Activated CD8-positive, alpha-beta T cell treated with anti-CD3 and anti-CD28 coated beads for 36 hours (primary cell): ENCODE data around the gene CELA3B. TPM values are rescaled to one million over a fixed set of nuclear protein-coding genes. Genes with fewer than 3 reads are reported as not detected.

Source experiments
- ATAC-seq: fragments of 200-7000 bp; cut with Tn5 transposase; one replicate; pipeline ENCODE4 v1.10.0; 2021; ENCODE audit warnings: mild to moderate bottlenecking, moderate library complexity
- CTCF ChIA-PET: fragments of 350-600 bp; sonication (Branson Sonifier 250); formaldehyde crosslinking; loops from one replicate; lab custom pipeline; 2021; ENCODE audit warnings: antibody characterized with exemption; lab: Charles Lee
- POLR2A ChIA-PET: fragments of 350-600 bp; sonication (Branson Sonifier 250); formaldehyde crosslinking; loops from one replicate; lab custom pipeline; 2021; ENCODE audit warnings: antibody characterized with exemption; lab: Charles Lee
- DNase-seq: peaks from one replicate; pipeline ENCODE4 v3.0.0-alpha.2; 2020
- H3K27ac Mint-ChIP-seq: one replicate; pipeline ENCODE4 v1.8.0; 2021; ENCODE audit warnings: mild to moderate bottlenecking, mixed read lengths
- H3K27me3 Mint-ChIP-seq: one replicate; pipeline ENCODE4 v1.8.0; 2021; ENCODE audit warnings: mixed read lengths
- H3K36me3 Mint-ChIP-seq: one replicate; pipeline ENCODE4 v1.8.0; 2021; ENCODE audit warnings: low read depth, mixed read lengths
- H3K4me1 Mint-ChIP-seq: one replicate; pipeline ENCODE4 v1.8.0; 2021; ENCODE audit warnings: low read depth, mixed read lengths
- H3K4me3 Mint-ChIP-seq: one replicate; pipeline ENCODE4 v1.8.0; 2021; ENCODE audit warnings: mild to moderate bottlenecking, moderate library complexity, mixed read lengths
- H3K9me3 Mint-ChIP-seq: one replicate; pipeline ENCODE4 v1.8.0; 2021; ENCODE audit warnings: mixed read lengths
- intact Hi-C: fragments of 100-400 bp; cut with micrococcal nuclease; formaldehyde crosslinking; loops from one replicate; pipeline ENCODE4 v1.10.0; 2022
- total RNA-seq, 2 experiments: library from RNA; stranded (reverse); gene quantifications; one replicate each; pipeline ENCODE4 v1.2.3, GENCODE V29; 2021
- TF ChIP-seq, protein P1 (sequence below): fragments of 200-600 bp; IDR thresholded peaks from one replicate; pipeline ENCODE4 v1.8.0; 2022; ENCODE audit warnings: antibody characterized with exemption, mild to moderate bottlenecking

Gene CELA3B
- total RNA-seq, 2 experiments from 2014 or later: not detected

DNA sequence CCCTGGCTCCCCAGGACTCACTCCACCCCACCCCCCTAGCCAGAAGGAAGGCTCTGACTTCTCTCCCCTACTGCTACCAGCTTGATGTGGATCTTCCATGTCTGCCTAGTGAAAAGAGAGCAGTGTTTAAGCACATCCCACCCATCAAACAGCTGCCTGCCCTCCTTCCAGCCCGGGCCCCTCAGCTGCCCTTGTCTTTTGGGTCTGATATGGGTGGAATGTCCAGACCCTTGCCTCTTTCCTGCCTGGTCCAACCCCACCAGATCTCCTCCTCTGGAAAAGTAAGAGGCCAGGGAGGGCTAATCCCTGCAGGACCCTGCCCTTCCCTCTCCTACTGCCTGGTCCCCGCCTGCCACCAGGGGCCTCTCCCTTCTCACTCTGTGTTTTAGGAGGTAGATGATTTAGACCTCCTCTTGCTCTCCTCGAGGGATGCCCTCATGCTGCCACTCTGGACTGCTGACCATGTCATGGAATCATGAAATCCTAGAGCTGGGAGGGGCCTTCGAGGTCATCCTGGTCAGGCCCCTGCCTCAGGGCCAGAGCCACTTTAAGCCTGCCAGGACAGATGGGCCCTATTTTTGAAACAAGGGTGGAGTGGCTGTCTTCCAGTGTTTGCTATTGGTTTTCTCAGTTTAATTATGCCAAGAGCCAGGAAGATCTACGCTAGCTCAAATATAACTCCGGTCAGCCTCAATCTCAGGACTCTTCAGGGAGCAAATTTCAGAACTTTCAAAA is 23.9 kb upstream of the CELA3B start:
- Mint-ChIP-seq H3K9me3 (no peaks in the 10 kb centered on the region), H3K36me3 (no peaks in the 10 kb centered on the region), H3K27ac (no peak overlapping the region), H3K4me3 (no peak overlapping the region), H3K27me3 (no peaks in the 10 kb centered on the region), H3K4me1 (peaks cover 23% of the 10 kb centered on the region)
- intact Hi-C loops: no loop called here
- CTCF ChIA-PET: interaction anchor here (1.9 kb wide), 1 partner anchor 19 kb away, joined by 4 read pairs; no protein-coding TSS in a partner anchor
- DNase-seq (no peak), ATAC-seq (no peak)
- TF ChIP-seq, protein P1, sequence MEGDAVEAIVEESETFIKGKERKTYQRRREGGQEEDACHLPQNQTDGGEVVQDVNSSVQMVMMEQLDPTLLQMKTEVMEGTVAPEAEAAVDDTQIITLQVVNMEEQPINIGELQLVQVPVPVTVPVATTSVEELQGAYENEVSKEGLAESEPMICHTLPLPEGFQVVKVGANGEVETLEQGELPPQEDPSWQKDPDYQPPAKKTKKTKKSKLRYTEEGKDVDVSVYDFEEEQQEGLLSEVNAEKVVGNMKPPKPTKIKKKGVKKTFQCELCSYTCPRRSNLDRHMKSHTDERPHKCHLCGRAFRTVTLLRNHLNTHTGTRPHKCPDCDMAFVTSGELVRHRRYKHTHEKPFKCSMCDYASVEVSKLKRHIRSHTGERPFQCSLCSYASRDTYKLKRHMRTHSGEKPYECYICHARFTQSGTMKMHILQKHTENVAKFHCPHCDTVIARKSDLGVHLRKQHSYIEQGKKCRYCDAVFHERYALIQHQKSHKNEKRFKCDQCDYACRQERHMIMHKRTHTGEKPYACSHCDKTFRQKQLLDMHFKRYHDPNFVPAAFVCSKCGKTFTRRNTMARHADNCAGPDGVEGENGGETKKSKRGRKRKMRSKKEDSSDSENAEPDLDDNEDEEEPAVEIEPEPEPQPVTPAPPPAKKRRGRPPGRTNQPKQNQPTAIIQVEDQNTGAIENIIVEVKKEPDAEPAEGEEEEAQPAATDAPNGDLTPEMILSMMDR: no peak
- POLR2A ChIA-PET: no interaction called here

DNA sequence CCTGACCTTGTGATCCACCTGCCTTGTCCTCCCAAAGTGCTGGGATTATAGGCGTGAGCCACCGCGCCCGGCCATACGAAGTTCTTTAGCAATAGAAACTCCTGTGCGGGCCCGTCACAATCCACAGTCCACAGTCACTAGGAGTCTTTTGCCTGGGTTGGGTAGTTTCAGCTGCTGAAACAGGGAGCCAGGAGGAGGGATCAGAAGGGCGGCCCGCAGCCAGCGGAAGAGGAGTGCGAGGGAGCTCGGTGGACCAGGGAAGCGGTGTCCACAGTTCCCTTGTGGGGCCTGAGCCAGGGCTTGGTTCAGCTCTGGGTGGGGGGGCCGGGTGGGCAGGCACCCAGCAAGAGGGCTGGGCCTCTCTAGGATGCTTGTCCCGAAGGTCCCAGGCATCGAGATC is 21.8 kb upstream of the CELA3B start:
- DNase-seq (no peak), ATAC-seq (no peak)
- H3K4me3 Mint-ChIP-seq: no peak overlapping the region
- CTCF ChIA-PET: no interaction called here
- intact Hi-C loops: no loop called here
- H3K36me3 Mint-ChIP-seq: no peaks in the 10 kb centered on the region
- H3K9me3 Mint-ChIP-seq: no peaks in the 10 kb centered on the region
- POLR2A ChIA-PET: interaction anchor here (0.6 kb wide), 1 partner anchor 11 kb away, joined by 3 read pairs; no protein-coding TSS in a partner anchor
- no peak overlapping the region for H3K27ac Mint-ChIP-seq
- H3K27me3 Mint-ChIP-seq: no peaks in the 10 kb centered on the region
- TF ChIP-seq, protein P1: no peak
- H3K4me1 Mint-ChIP-seq: peaks cover 29% of the 10 kb centered on the region

DNA sequence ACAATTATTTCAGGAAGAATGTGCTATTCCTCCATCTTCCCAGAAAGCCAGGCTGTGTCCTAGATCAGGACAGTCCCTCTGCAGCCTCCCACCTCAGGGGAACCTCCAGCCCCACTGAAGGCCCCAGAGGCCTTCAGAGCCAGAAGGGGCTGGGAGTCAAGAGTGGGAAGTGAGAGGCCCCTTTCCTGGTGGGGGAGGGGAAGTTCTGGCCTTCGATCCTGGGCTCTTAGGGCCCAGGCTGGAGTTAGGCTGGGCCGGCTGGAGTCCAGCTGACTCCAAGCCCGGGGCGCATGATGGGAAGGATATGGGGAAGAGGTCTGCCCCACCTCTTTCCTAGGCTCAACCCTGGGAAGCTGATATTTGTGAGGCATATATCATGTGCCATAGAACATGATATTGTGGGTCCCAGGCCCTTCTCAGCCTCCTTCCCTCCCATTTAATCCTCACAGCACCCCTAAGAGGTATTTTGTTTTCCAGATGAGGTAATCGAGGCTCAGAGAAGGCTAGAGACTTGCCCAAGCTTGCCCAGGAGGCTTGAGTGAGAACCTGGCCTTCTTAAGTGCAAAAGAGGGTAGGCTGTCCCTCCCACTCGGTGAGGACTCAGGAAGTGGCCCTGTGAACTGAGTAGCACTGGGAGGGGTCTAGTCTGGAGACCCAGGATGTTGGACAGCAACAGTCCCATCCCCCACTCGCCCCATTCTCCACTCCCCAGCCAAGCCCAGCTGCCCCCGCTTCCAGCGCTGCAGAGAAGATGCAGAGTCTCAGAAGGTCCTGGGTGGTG is 21.1 kb upstream of the CELA3B start:
- Mint-ChIP-seq H3K27ac (peak overlapping the region; percentile 92), H3K4me1 (peaks cover 29% of the 10 kb centered on the region), H3K9me3 (no peaks in the 10 kb centered on the region), H3K4me3 (peak overlapping the region; percentile 62), H3K36me3 (no peaks in the 10 kb centered on the region), H3K27me3 (no peaks in the 10 kb centered on the region)
- peak; percentile 22 for ATAC-seq
- intact Hi-C loops: no loop called here
- ChIA-PET POLR2A (interaction anchor here (0.6 to 1.7 kb wide), 2 partner anchors 11 to 19 kb away, joined by 3 read pairs; no protein-coding TSS in a partner anchor), CTCF (interaction anchor here (0.8 kb wide), 1 partner anchor 16 kb away, joined by 3 read pairs; no protein-coding TSS in a partner anchor)
- TF ChIP-seq, protein P1: no peak
- DNase-seq: peak; percentile 45

DNA sequence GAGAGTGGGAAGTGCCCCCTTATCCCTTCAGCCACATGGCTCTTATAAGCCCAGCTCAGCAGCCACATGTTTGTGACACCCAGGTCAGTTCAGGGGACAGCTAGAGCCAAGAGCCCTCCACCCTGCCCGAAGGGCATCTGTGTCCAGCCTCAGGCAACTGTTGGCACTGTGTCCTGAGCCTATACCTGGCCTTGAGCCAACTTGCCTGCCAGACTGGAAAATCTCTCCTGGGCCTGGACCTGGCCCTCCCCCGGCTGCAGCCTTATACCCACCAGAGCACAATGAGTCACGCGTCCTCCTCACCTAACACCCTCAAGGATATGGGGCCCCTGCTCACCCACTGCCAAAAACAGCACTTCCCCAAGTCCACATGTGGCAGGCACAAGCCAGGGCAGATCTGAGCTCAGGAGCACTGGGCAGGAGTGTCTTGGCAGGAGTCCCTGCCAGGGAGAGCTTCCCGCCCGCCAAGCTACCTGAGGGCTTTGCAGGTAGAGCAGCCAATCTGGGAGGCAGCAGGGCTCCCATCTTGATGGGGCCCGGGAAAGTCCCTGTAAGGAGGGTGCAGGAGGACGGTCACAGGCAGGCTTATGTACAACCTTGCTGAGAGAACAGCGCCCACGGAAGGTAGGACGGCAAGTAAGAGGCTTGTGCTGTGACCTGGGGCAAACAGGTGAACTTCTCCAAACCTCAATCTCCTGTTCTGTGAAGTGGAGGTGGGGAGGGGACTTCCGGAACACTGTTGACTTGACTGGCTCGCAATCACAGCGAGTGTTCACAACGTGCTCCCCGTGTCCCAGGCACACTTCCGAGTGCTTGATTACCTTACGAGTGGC is 19.9 kb upstream of the CELA3B start:
- DNase-seq (peak; percentile 77), ATAC-seq (peak; percentile 90)
- TF ChIP-seq, protein P1: no peak
- Mint-ChIP-seq H3K36me3 (no peaks in the 10 kb centered on the region), H3K9me3 (no peaks in the 10 kb centered on the region), H3K4me3 (peak overlapping the region; percentile 62), H3K4me1 (peaks cover 29% of the 10 kb centered on the region), H3K27ac (peak overlapping the region; percentile 92), H3K27me3 (no peaks in the 10 kb centered on the region)
- ChIA-PET CTCF (interaction anchor here (1.3 to 1.6 kb wide), 2 partner anchors 14 to 34 kb away, joined by 3 to 5 read pairs; no protein-coding TSS in a partner anchor), POLR2A (interaction anchor here (1.0 to 1.7 kb wide), 5 partner anchors 21 to 175 kb away, joined by 3 read pairs; no protein-coding TSS in a partner anchor)
- intact Hi-C loops: no loop called here
